Muscle of arm (tissue), 12 donors: ENCODE data around the gene GSTM1. TPM values are rescaled to one million over a fixed set of nuclear protein-coding genes. Genes with fewer than 3 reads are reported as not detected.
"Not testable (repeated sequence)": the region's sequence is repeated elsewhere in the genome, so short reads cannot be mapped to it uniquely, and the experiment has no call there.

Experiments
- DNase-seq: peaks from one replicate; pipeline ENCODE4 v3.0.0-alpha.2; 2013
- polyA plus RNA-seq, 12 donors: library from polyadenylated mRNA; unstranded; fragments of 120-200 nt; gene quantifications; one replicate each; pipeline ENCODE4 v1.2.1, GENCODE V29; 2013; ENCODE audit not compliant: insufficient read length in 12 of 12

Gene GSTM1
- polyA plus RNA-seq, 12 donors, result 0.39 to 89.9 (median 48.3) TPM; not detected in 1

DNA sequence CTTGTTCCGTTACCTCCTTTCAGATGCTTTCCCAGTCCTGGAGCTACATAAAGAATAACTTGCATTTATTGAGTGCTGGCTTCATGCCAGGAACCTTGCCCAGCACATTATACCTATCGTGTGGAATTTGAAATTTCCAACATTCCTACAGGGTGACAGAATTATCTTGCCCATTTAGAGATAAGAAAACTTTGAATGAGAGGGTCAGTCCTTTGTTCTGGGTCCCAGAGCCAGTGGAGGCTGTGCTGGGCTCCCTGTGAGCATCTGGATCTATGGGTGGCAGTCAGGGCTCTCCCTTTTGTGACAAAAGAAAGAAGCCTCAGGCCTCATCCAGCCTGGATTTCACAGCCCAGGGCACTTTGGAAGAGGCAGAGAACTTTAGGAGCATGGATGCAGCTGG lies 28.5 kb upstream of the GSTM1 start:
- no peak for DNase-seq

DNA sequence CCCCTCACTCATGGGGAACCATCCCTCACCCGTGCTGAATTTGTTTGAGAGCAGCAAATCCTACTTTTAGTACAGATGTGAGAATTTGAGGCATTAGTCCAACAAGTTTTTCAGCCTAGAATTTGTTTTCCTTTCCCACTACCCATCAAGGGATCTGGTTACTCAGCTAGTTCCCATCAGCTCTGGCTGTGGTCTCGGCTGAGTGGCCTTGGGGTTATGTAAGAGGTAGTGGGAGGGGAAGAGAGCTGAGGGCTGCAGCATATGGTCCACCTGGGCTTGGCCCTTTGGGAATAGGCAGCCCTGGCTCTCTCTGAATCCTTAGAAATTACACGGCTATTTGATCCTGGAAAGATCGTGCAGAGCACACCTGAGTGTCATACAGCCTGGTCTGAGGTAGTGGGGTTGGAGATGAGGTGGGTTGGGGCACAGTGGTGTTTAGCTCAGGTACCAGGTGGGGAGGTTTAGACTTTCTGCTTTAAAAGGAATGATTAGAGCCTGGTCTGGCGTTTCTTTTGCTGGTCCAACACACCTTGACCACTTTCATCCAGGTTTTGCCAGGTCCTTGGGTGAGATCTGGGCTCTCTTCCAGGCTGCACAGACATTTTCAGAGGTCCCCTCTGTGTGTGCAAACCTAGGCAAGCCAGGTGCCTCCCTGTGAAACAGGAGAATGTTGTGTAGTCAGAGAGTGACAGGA lies 27.5 kb upstream of the GSTM1 start:
- DNase-seq, result no peak

DNA sequence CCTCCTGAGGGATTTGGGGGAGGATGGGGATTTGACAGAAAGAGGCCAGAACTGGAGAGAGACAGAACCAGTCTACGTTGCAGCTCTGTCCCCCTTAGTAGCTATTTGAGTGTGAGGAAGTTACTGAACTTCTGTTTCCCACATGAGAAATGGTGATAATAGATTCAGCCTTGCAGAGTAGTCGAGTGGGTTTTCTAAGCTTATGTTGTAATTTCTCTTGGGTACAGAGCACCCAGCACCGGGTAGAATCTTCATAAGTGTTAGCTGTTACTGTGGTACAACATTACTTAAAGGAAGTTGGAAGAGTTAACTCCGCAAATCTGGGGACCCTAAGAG lies 27.0 kb upstream of the GSTM1 start:
- DNase-seq, result not testable (repeated sequence)

DNA sequence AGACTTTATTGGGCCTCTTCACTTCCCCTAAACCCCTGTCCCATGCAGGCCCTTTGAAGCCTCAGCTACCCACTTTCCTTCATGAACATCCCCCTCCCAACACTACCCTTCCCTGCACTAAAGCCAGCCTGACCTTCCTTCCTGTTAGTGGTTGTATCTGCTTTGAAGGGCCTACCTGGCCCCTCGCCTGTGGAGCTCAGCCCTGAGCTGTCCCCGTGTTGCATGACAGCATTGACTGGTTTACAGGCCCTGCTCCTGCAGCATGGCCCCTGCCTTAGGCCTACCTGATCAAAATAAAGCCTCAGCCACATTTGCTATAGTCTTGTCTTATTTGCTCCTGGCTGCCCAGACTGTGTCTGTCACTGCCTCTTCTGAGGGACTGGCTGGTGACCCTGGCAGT lies 26.2 kb upstream of the GSTM1 start:
- no peak for DNase-seq

DNA sequence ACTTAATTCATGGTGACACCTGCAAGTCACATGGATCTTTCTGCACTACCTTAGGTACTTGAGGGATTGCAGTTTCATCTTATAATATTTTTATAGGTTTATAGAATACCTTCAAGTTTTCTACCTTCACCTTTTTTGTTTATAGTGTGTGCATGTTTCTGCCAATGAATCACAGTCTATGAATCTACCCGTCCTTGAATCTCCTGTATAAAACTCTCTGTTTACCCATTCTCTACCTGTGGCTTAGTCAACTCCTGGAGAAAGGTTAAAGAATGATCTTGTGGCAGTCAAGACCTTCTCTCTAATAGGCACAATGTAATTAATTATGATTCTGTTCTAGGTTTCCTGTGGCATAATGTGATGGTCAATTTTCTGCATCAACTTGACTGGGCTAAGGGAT lies 22.9 kb upstream of the GSTM1 start:
- DNase-seq, result no peak

DNA sequence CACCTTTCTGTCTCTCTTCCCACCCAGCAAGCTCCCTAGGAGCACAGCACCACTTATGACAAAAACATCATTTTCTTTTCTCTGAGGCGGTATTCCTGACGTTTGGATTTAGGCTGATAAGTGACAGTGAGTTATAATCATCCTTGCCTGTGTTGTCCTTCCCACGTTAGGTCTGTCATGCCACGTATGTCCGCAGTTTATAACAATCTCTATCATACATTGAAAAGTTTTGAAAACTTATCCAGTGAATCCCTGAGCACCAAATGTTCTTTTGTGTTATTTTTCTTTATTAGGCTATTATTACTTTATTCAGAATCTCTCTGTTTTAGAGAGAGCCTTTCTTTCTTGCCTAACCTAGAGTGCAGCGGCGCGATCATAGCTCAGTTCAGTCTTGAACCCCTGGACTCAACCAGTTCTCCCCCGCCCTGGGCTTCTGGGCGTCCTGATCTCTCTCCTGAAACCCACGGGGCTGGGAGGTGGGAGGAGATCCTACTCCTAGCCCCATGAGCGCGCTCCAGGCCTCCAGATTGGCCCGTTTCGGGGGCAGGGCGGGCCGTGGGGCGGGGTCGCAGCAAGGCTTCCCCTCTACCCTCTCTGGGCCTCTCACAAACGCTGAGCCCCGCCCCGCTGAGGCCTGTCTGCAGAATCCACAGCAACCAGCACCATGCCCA lies 20.0 kb upstream of the GSTM1 start, which contains the start of gene GSTM2:
TSS of gene GSTM2 (plus strand) at position 606 of the 671 bp plus-strand sequence. CDS start at position 665, 59 bp downstream.
- DNase-seq, result peak; percentile 94

DNA sequence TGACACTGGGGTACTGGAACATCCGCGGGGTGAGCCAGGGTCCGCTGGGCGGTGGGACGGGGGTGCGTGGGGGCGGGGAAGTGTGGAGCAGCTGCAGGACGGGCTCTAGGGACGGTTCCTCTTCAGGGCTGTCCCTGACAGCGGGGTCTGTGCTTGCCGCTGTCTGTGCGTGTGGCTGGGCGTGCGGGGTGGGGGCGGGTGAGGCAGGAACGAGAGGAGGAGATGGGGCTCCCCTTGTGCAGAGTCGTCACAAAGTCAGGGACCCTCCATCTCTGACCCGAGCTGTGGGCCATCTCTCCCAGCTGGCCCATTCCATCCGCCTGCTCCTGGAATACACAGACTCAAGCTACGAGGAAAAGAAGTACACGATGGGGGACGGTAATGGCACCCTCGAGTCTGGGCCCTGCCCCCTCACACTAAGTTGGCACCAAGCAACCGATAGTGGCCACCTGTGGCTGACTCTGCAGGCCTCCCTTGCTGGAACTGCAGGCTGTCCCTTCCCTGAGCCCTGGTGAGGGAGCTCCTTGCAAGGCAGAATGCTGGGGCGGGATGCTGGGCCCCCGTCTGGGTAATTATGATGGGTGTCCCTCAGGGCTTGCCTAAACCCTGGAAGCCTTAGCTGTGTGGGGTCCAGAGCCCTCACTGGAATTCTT lies 19.4 kb upstream of the GSTM1 start:
- DNase-seq, result no peak

DNA sequence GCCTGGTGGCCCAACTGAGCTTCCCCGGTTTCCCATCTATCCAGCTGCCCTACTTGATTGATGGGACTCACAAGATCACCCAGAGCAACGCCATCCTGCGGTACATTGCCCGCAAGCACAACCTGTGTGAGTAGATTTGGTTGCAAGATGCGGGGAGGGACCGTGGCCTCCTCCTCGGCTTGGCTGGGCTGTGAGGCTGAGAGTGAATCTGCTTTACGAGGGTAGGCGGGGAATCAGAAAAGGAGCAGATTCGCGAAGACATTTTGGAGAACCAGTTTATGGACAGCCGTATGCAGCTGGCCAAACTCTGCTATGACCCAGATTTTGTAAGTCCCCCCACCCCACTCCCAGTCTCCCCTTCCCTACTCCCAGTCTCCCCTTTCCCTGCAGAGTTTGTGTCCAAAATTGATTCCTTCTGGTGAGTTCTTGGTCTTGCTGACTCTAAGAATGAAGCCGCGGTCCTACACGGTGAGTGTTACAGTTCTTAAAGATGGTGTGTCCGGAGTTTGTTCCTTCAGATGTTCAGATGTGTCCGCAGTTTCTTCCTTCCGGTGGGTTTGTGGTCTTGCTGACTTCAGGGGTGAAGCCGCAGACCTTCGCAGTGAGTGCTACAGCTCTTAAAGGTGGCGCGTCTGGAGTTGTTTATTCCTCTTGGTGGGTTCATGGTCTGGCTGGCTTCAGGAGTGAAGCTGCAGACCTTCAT lies 18.2 kb upstream of the GSTM1 start:
- DNase-seq, result no peak

DNA sequence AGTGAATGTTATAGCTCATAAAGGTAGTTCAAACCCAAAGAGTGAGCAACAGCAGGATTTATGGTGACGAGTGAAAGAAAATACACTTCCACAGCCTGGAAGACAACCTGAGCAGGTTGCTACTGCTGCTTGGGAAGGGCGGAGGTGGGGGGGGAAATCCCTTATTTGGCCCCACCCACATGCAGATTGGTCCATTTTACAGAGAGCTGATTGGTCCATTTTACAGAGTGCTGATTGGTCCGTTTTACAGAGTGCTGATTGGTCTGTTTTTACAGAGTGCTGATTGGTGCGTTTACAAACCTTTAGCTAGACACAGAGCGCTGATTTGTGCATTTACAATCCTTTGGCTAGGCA lies 17.7 kb upstream of the GSTM1 start:
- DNase-seq, result not testable (repeated sequence)

DNA sequence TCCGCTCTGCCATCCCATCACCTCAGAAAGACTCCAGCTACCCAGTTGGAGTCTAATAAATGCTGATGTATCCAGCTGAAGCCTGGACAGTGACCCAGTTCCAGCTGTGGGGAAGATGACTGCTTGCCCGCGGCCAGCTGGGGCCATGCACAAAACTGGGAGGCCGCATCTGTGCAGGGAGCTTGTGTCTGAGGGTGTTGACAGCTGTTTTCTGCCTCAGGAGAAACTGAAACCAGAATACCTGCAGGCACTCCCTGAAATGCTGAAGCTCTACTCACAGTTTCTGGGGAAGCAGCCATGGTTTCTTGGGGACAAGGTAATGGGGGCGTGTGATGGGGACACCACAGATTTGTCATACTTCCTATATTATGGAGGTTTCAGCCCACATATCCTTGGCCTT lies 16.6 kb upstream of the GSTM1 start:
- no peak for DNase-seq

DNA sequence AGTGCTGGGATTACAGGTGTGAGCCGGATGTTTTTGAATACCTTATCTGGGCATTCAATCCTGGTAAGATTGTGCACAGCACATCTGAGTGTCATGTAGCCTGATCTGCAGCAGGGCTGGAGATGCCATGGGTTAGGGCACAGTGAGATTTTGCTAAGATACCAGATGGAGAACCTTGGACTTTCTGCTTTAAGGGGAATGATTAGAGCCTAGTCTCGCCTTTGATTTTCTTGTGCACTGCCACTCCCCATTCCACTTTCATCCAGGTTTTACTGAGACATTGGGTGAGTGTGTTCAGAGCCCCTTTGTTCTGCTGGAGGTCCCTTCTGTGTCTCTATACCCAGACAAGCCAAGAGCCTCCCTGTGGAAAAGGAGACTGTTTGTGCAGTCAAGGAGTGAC lies 13.8 kb upstream of the GSTM1 start:
- not testable (repeated sequence) for DNase-seq

DNA sequence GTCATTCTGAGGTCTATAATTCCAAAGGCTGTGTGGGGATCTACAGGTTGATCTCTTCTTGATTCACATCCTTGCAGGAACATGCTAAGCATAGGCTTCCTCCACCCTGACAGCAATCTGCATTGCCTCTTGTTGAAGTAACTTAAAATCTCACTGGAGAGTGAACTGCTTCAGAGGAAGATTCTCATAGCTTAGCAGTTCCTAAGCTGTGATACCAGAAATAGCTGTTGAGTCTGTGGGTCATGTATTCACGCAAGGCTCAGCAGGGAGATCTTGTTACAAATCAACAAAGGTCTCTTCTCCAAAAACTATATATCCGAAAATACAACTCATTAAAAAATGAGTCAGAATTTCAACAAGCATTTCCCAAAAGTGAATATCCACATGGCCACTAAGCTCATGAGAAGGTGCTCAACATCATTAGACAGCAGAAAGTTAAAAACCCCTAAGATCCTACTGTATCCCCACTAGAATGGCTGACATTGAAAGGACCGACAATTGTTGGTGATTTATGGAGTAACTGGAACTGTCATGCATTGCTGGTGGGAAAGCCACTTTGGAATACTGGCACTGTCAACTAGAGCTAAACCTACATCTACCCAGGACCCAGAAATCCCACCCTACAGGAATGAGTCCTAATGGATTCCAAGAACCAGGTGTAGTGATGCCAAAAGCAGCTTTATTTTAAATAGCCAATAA lies 10.8 kb upstream of the GSTM1 start:
- DNase-seq, result not testable (repeated sequence)

DNA sequence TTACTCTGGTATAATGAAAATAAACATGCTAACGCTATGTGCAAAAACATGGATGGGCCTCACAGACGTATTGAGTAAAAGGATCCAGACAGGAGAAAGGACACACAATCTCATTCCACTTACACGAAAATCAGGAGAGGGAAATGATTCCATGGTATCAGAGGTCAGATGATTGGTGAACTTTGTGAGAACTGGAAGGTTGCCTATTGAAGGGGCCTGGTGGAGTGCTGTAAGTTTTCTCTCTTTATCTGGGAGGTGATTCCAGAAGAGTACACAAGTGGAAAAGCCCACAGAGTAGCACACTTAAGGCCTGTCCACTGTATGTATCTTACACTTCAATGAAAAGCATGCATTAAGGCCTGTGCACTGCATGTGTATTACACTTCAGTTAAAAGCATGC lies 10.2 kb upstream of the GSTM1 start:
- DNase-seq, result no peak

DNA sequence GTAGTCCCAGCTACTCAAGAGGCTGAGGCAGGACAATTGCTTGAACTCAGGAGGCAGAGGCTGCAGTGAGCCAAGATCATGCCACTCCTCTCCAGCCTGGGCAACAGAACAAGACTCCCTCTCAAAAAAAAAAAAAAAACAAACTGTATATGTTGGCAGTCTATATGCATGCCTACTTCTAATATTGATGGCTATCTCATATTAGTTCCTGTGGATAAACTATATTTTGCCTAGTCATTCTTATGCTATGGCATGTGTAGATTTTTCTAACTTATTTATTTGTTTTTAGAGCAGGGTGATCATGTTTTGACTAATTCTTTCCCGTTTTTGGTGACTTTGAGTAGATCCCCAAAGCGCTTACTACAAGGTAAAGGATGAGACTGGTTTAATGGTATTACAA lies 9.0 kb upstream of the GSTM1 start:
- DNase-seq, result not testable (repeated sequence)

DNA sequence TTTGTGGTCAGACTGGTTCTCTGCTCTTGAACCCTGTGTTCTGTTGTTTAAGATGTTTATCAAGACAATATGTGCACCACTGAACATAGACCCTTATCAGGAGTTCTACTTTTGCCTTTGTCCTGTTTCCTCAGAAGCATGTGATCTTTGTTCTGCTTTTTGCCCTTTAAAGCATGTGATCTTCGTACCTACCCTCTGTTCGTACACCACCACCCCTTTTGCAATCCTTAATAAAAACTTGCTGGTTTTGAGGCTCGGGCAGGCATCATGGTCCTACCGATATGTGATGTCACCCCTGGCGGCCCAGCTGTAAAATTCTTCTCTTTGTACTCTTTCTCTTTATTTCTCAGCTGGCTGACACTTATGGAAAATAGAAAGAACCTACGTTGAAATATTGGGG lies 2.8 kb upstream of the GSTM1 start:
- DNase-seq, result not testable (repeated sequence)

DNA sequence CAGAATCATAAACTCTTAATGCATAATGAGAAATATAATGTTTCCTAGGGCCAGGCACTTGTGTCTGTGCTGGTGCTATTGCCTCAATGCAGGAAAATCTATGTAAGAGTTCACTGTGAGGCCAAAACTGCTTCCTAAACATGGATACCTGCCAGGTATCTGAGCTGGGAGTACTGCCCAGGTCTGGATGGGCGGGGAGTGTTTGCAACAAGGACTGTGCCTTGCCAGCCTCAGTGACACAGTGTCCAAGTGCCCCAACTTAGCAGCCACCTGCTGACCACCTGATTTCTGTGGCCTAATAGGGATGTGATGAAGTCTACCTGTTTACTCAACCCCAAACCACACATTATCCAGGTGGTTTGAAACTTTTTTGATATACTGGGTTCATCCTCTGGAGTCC lies 2.2 kb upstream of the GSTM1 start:
- DNase-seq, result not testable (repeated sequence)

DNA sequence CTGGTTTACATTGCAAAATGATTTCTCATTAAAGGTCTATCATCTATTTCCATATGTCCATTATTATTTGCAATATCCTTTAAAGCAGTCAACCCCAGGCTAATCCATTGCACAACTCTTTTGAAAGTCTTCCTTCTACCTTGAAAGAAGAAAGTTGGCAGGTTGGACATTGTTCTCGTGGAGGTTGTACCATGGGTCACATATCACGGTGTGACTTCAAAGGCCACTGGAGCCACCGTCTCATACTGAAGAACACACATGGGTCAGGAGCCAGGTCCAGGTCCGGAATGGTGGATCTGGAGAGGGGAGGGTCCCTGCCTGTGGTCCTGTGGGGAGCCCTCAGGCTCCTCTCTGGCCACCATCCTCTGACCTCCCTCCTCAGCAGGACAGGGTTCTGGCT lies 1.7 kb upstream of the GSTM1 start:
- DNase-seq, result not testable (repeated sequence)

DNA sequence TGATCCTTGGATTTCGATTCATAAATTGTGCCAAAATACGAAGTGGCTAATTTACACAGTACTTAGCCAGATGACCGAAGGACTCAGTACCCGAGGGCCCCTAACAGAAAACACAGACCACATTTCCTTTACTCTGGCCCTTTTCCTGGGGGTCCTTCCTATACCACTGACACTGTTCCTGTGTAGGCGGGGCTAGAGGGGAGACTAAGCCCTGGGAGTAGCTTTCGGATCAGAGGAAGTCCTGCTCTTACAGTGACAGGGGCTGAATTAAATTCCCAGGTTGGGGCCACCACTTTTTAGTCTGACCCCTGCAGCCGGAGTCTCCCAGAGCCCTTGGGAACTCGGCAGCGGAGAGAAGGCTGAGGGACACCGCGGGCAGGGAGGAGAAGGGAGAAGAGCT lies 508 bp upstream of the GSTM1 start:
- DNase-seq, result not testable (repeated sequence)

DNA sequence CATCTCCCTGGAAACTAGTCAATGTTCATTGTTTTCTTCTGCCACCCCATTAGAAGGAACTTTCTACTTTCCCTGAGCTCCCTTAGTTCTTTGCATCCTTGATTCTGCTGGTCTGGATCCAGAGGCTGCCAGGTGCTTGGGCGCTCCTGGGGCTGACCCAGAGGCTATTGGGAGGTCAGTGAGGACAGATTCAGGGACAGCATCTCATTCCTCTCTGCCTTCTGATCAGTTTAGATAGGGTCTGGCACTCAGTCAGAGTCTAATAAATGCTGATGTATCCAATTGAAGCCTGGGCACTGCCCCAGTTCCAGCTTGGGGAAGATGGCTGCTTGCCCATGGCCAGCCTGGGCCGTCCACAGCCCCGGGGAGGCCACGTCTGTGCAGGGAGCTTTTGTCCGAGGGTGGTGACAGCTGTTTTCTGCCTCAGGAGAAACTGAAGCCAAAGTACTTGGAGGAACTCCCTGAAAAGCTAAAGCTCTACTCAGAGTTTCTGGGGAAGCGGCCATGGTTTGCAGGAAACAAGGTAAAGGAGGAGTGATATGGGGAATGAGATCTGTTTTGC lies 2.3 kb downstream of the GSTM1 start:
- no peak for DNase-seq

DNA sequence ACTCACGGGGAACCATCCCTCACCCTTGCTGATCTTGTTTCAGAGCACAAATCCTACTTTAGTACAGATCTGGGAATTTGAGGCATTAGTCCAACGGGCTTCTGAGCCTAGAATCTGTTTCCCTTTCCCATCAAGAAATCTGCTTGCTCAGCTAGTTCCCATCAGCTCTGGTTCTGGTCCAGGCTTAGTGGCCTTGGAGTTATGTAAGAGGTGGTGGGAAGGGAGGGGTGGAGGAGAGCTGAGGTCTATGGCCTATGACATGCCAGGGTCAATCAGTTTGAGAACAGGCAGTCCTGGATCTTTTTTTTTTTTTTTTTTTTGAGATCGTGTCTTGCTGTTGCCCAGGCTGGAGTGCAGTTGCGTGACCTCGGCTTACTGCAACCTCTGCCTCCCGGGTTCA lies 4.1 kb downstream of the GSTM1 start:
- no peak for DNase-seq

DNA sequence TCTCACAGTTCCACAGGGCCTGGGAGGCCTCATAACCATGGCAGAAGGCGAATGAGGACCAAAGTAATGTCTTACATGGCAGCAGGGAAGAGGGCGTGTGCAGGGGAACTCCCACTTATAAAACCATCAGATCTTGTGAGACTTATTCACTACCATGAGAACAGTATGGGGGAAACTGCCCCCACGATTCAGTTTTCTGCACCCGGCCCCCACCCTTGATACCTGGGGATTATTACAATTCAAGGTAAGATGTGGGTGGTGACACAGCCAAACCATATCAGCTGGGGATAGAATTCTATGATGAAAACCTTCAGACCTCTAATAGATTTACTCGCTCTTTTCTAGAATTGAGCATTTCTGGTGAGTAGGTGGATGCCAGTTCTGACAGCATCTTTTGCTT lies 6.8 kb downstream of the GSTM1 start:
- not testable (repeated sequence) for DNase-seq

DNA sequence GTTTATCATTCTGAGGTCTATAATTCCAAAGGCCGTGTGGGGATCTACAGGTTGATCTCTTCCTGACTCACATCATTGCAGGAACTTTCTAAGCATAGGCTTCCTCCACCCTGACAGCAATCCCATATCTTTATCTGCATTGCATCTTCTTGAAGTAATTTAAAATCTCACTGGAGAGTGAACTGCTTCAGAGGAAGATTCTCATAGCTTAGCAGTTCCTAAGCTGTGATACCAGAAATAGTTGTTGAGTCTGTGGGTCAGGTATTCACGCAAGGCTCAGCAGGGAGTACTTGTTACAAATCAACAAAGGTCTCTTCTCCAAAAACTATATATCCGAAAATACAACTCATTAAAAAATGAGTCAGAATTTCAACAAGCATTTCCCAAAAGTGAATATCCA lies 7.5 kb downstream of the GSTM1 start:
- not testable (repeated sequence) for DNase-seq
